ENCODE data around the gene CBX1.

The CBX1 gene

GRCh38 chr17:48101012-48101720 is at the start of gene CBX1:
TSS of gene CBX1 (minus strand) at chr17:48101478. CDS start at chr17:48077004, 24,474 bp downstream.
- TF ChIP-seq CTCF (IDR thresholded peaks at IDR 0.05): no peak
- no peaks in the 10 kb centered on the region for H3K36me3 ChIP-seq
- DNase-seq: peak; percentile 93 to 95
- H3K27ac ChIP-seq: peak within 1 kb of the TSS; percentile 83 to 94
- no peaks in the 10 kb centered on the region for H3K9me3 ChIP-seq
- H3K4me3 ChIP-seq: peak within 1 kb of the TSS; percentile 71 to 97
- no peaks in the 10 kb centered on the region for H3K27me3 ChIP-seq
- intact Hi-C loops (cut with DNase I; ENCODE audit: low total_unique reads): loop anchor here (10.0 kb wide), 1 partner anchor 406 kb away; the partner anchor contains the start of gene TBKBP1
- peaks cover 0 to 18% (median 11%) of the 10 kb centered on the region in 4 donors for H3K4me1 ChIP-seq

DNA sequence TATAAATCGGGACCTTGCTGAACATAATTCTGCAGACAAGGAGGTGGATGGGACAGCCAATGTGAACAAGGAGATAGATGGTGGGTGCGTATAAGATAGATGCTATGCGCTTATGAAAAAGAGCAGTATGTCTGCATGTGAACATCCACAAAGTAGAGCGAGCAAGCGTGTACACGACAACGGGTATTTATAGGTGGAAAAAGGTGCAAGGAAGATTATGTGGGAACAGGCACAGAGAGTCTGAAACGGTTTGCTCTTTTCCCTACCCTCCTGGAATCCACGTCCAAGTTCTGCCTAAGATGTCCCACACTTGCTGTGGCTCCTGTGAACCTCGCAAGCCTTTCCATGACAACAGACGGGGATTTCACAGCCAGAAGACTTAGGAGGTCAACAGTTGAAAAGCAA is 49.3 kb upstream of the CBX1 start:
- no peaks in the 10 kb centered on the region for H3K4me1 ChIP-seq
- no peak for DNase-seq
- H3K4me3 ChIP-seq: no peak overlapping the region
- intact Hi-C loops (cut with DNase I; ENCODE audit: low total_unique reads): no loop called here
- TF ChIP-seq CTCF (IDR thresholded peaks at IDR 0.05): no peak
- no peaks in the 10 kb centered on the region for H3K9me3 ChIP-seq
- H3K36me3 ChIP-seq: no peaks in the 10 kb centered on the region
- H3K27me3 ChIP-seq: peaks cover 0 to 67% of the 10 kb centered on the region in 2 donors
- H3K27ac ChIP-seq: no peak overlapping the region

DNA sequence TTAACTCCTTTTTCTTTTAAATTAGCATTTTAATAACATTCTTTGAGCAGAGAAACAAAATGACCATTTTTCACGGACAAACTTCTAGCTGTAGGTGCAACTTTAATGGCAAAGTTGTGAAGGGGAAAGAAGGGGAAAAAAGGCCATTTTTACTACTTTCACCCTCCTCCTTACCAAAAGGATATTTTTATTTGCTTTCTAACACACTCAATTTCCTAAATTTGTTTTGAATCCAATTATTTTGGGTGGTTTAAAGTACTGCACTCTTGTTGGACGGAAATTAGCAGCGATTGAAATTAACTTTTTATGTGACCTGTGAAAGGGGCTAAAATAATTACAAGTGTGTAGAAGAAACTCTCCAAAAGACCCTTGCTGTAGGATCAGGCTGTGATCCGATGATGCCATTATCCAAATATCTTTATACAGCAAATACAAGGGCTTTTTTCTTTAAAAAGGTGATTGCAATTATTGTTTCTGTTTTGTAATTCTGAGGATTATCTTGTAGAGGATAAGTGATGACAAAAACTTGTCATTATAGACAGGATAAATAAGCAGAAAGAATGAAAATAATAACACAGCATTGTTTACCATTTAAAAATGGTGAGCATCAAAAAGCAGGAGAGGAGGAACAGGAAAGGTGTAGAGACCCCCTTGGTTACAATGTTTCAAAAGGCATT is 48.6 kb upstream of the CBX1 start:
- intact Hi-C loops (cut with DNase I; ENCODE audit: low total_unique reads): no loop called here
- Histone ChIP-seq H3K4me3 (no peak overlapping the region), H3K36me3 (no peaks in the 10 kb centered on the region), H3K9me3 (no peaks in the 10 kb centered on the region), H3K4me1 (no peaks in the 10 kb centered on the region), H3K27ac (no peak overlapping the region), H3K27me3 (peaks cover 0 to 63% of the 10 kb centered on the region in 2 donors)
- no peak for DNase-seq
- TF ChIP-seq CTCF (IDR thresholded peaks at IDR 0.05): no peak

GRCh38 chr17:48148854-48149786 is 47.8 kb upstream of the CBX1 start:
- Histone ChIP-seq H3K9me3 (no peaks in the 10 kb centered on the region), H3K27ac (no peak overlapping the region), H3K27me3 (peaks cover 0 to 57% of the 10 kb centered on the region in 2 donors), H3K4me1 (no peaks in the 10 kb centered on the region), H3K4me3 (no peak overlapping the region), H3K36me3 (no peaks in the 10 kb centered on the region)
- no peak for DNase-seq
- no peak for TF ChIP-seq CTCF (IDR thresholded peaks at IDR 0.05)
- intact Hi-C loops (cut with DNase I; ENCODE audit: low total_unique reads): no loop called here

- no peaks in the 10 kb centered on the region for H3K36me3 ChIP-seq
- peaks cover 0 to 57% of the 10 kb centered on the region in 2 donors for H3K27me3 ChIP-seq
- DNase-seq: no peak
- H3K4me3 ChIP-seq: no peak overlapping the region
- TF ChIP-seq CTCF (IDR thresholded peaks at IDR 0.05): no peak
- H3K27ac ChIP-seq: no peak overlapping the region
- intact Hi-C loops (cut with DNase I; ENCODE audit: low total_unique reads): no loop called here
- no peaks in the 10 kb centered on the region for H3K4me1 ChIP-seq
- no peaks in the 10 kb centered on the region for H3K9me3 ChIP-seq
Observed at GRCh38 chr17:48148029-48148770, 46.9 kb upstream of the CBX1 start.
